ENCODE results near the gene EML4.
A peak's percentile ranks its signal among the peaks of the same experiment; 100 is the strongest.

The EML4 gene

DNA sequence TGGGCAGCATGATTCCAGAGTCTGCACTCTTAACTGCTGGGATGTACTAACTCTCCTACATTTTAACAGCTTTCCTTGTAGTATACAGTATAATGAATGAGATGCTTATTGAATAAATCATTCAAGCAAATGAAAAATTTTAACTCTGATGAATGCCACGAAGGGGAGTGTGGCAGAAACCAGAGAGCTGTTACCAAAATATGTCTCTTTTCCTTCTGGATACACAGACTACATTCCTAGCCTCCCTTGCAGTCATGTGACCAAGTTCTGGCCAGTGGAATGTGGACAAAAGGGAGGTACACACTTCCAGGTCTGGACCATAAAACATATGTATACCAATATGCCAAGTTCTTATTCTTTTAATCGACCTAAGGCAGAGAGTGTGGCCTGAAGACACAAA is 1.7 kb upstream of the EML4 start:
- H3K27ac ChIP-seq (ENCODE audit: insufficient read depth in 1 of 2, low read depth in 1 of 2, low read length in 2 of 2, poor library complexity in 1 of 2, severe bottlenecking in 2 of 2) = no peak overlapping the region
- H3K27me3 ChIP-seq (replicated peaks in 2 of 5; ENCODE audit: control insufficient read depth in 4 of 5, insufficient read depth in 5 of 5, low read length in 4 of 5) = peaks cover 0 to 2% (median 0%) of the 10 kb centered on the region in 5 experiments
- no peaks in the 10 kb centered on the region for H3K9me3 ChIP-seq (ENCODE audit: control extremely low read depth in 1 of 5, control insufficient read depth in 4 of 5, insufficient read depth in 2 of 5, low read depth in 1 of 5, low read length in 4 of 5)
- H3K36me3 ChIP-seq (ENCODE audit: control insufficient read depth in 4 of 4, insufficient read depth in 4 of 4, low read length in 3 of 4) = no peaks in the 10 kb centered on the region
- no CpG with 5 or more reads among the region's 2 CpGs for WGBS (ENCODE audit: insufficient coverage)
- ChIA-PET POLR2A (no interaction called here), CTCF (interaction anchor here (0.6 to 1.6 kb wide), 6 partner anchors 8 to 72 kb away, joined by 3 to 6 read pairs (median 4); no protein-coding TSS in a partner anchor)
- peaks cover 16 to 33% (median 26%) of the 10 kb centered on the region in 4 experiments for H3K4me1 ChIP-seq (ENCODE audit: control extremely low read depth in 1 of 4, control insufficient read depth in 4 of 4, insufficient read depth in 4 of 4, low read length in 3 of 4)
- DNase-seq = no peak
- H3K4me3 ChIP-seq (ENCODE audit: control insufficient read depth in 1 of 7, extremely low read depth in 1 of 7, insufficient read depth in 4 of 7, low read depth in 2 of 7, low read length in 6 of 7) = no peak overlapping the region

DNA sequence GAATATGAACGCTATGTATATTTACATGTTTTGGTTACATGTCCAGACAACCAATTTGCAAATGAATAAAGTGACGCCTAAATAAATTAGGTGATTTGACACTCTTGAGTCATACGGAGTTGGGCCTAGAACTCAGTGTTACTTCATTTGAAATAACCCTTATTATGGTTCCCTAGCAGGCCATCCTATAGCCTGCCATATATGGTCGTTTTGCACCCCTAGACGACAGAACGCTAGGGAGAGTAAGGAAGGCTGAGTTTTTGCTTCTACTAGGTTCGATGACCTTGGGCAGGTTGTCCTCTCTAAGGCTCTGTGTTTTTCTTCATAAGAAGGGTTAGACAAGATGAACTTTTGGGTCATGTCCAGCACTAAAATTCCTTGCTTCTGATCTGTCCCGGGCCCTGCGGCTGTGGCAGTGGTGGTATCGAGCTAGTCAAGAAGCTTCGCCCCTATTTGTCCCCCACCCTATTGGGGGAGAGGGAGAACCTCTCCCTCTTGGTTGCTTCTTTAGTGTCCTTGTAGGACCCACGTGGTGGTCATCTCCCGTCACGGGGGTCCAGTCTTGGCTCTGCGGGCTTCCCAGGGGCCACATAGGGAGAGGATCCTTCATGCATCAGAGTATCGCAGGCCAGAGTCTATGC is 574 bp upstream of the EML4 start:
- Histone ChIP-seq H3K27me3 (replicated peaks in 2 of 5; ENCODE audit: control insufficient read depth in 4 of 5, insufficient read depth in 5 of 5, low read length in 4 of 5) (peaks cover 0 to under 1% (median 0%) of the 10 kb centered on the region in 5 experiments), H3K36me3 (ENCODE audit: control insufficient read depth in 4 of 4, insufficient read depth in 4 of 4, low read length in 3 of 4) (no peaks in the 10 kb centered on the region), H3K27ac (ENCODE audit: insufficient read depth in 1 of 2, low read depth in 1 of 2, low read length in 2 of 2, poor library complexity in 1 of 2, severe bottlenecking in 2 of 2) (no peak overlapping the region), H3K4me1 (ENCODE audit: control extremely low read depth in 1 of 4, control insufficient read depth in 4 of 4, insufficient read depth in 4 of 4, low read length in 3 of 4) (peaks cover 16 to 35% (median 26%) of the 10 kb centered on the region in 4 experiments), H3K4me3 (ENCODE audit: control insufficient read depth in 1 of 7, extremely low read depth in 1 of 7, insufficient read depth in 4 of 7, low read depth in 2 of 7, low read length in 6 of 7) (peak overlapping the region in 2 of 7 experiments; percentile 55 to 85), H3K9me3 (ENCODE audit: control extremely low read depth in 1 of 5, control insufficient read depth in 4 of 5, insufficient read depth in 2 of 5, low read depth in 1 of 5, low read length in 4 of 5) (no peaks in the 10 kb centered on the region)
- WGBS (ENCODE audit: insufficient coverage) = 85% methylated on average over 13 of the region's 16 CpGs
- POLR2A ChIA-PET = no interaction called here
- CTCF ChIA-PET = no interaction called here
- peak in 1 of 3 donors; percentile 4 for DNase-seq

DNA sequence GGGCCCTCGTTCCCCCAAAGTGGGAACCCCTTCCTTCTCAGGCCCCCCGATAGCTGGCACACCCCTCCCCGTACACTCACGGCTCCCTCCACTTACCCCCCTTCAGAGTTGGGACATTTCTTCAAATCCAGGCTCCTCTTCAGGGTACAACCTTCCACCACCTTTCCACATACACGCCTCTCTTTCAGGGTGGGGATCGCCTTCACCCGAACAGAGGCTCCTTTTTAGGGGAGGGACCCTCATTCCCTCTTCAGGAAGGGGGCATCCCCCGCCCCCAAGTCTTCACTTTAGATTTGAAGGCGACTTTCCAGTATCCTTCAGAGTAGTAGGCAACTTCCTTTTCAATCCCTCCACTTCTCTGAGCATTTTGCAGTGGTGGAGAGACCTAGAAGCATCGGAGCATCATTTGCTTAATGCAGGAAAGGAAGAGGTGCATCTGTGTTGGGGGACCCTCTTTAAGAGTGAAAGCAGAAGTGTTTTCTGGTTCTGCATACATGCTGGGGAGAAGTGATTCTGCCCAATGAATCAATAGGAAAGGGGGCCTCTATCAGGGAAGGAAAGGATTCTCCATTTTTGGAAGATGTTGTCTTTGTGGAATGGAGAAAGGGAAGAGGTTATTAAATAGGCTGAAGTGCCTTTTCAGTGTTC is 845 bp downstream of the EML4 start:
- Histone ChIP-seq H3K36me3 (ENCODE audit: control insufficient read depth in 4 of 4, insufficient read depth in 4 of 4, low read length in 3 of 4) (no peaks in the 10 kb centered on the region), H3K27ac (ENCODE audit: insufficient read depth in 1 of 2, low read depth in 1 of 2, low read length in 2 of 2, poor library complexity in 1 of 2, severe bottlenecking in 2 of 2) (peak overlapping the region in 1 of 2 experiments; percentile 69), H3K27me3 (replicated peaks in 2 of 5; ENCODE audit: control insufficient read depth in 4 of 5, insufficient read depth in 5 of 5, low read length in 4 of 5) (no peaks in the 10 kb centered on the region), H3K9me3 (ENCODE audit: control extremely low read depth in 1 of 5, control insufficient read depth in 4 of 5, insufficient read depth in 2 of 5, low read depth in 1 of 5, low read length in 4 of 5) (no peaks in the 10 kb centered on the region), H3K4me1 (ENCODE audit: control extremely low read depth in 1 of 4, control insufficient read depth in 4 of 4, insufficient read depth in 4 of 4, low read length in 3 of 4) (peaks cover 16 to 35% (median 26%) of the 10 kb centered on the region in 4 experiments), H3K4me3 (ENCODE audit: control insufficient read depth in 1 of 7, extremely low read depth in 1 of 7, insufficient read depth in 4 of 7, low read depth in 2 of 7, low read length in 6 of 7) (peak overlapping the region; percentile 72 to 93 (median 83))
- 0% methylated on average over 9 of the region's 10 CpGs for WGBS (ENCODE audit: insufficient coverage)
- DNase-seq = peak; percentile 17 to 72 (median 67)
- CTCF ChIA-PET = interaction anchor here (1.1 to 2.4 kb wide), 4 partner anchors 26 to 74 kb away, joined by 3 to 8 read pairs (median 6); no protein-coding TSS in a partner anchor
- POLR2A ChIA-PET = interaction anchor here (1.1 kb wide), 1 partner anchor 37 kb away, joined by 3 read pairs; no protein-coding TSS in a partner anchor

DNA sequence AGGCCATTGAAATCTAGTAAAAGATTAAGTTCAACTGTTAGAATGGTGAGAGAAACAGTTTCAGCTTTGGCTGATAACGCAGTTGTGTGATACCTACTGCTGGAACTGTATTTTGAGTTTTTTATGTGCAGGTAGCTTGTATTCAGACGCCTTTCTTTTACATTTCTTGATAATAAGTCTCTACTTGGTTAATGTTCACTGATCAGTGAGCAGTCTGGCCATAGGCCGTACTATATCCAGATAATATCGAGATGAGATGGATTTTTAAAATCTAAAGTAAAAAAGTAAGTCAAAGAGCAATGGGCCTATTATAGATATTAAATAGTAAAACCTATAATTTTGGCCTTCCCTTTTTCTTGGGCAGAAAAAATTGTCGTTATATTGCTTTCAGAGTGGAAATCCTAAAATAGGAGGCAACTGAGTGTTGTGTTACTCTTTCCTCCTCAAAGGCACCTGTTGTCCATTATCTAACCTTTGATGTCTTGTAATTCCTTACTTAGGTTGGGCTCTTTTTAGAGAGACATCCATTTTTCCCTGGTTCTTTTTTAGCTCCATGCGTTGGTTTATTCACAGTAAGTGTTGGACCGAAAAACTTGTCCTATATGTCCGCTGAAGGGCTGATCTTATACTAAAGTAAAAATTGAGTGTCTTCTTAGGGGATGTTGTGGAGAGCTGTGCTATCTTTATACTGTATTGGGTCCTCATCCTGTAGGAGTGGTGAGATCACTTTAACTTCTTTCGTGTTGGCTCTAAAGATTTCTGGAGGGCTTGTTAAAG is 1.7 kb downstream of the EML4 start:
- Histone ChIP-seq H3K4me3 (ENCODE audit: control insufficient read depth in 1 of 7, extremely low read depth in 1 of 7, insufficient read depth in 4 of 7, low read depth in 2 of 7, low read length in 6 of 7) (peak overlapping the region in 5 of 7 experiments; percentile 72 to 93 (median 83)), H3K27me3 (replicated peaks in 2 of 5; ENCODE audit: control insufficient read depth in 4 of 5, insufficient read depth in 5 of 5, low read length in 4 of 5) (no peaks in the 10 kb centered on the region), H3K9me3 (ENCODE audit: control extremely low read depth in 1 of 5, control insufficient read depth in 4 of 5, insufficient read depth in 2 of 5, low read depth in 1 of 5, low read length in 4 of 5) (no peaks in the 10 kb centered on the region), H3K4me1 (ENCODE audit: control extremely low read depth in 1 of 4, control insufficient read depth in 4 of 4, insufficient read depth in 4 of 4, low read length in 3 of 4) (peaks cover 16 to 35% (median 26%) of the 10 kb centered on the region in 4 experiments), H3K36me3 (ENCODE audit: control insufficient read depth in 4 of 4, insufficient read depth in 4 of 4, low read length in 3 of 4) (no peaks in the 10 kb centered on the region), H3K27ac (ENCODE audit: insufficient read depth in 1 of 2, low read depth in 1 of 2, low read length in 2 of 2, poor library complexity in 1 of 2, severe bottlenecking in 2 of 2) (no peak overlapping the region)
- DNase-seq = no peak
- CTCF ChIA-PET = interaction anchor here (0.6 to 2.4 kb wide), 8 partner anchors 9 to 75 kb away, joined by 3 to 8 read pairs (median 4); no protein-coding TSS in a partner anchor
- 100% methylated on average over 2 of the region's 9 CpGs for WGBS (ENCODE audit: insufficient coverage)
- POLR2A ChIA-PET = interaction anchor here (1.1 kb wide), 1 partner anchor 38 kb away, joined by 3 read pairs; no protein-coding TSS in a partner anchor

DNA sequence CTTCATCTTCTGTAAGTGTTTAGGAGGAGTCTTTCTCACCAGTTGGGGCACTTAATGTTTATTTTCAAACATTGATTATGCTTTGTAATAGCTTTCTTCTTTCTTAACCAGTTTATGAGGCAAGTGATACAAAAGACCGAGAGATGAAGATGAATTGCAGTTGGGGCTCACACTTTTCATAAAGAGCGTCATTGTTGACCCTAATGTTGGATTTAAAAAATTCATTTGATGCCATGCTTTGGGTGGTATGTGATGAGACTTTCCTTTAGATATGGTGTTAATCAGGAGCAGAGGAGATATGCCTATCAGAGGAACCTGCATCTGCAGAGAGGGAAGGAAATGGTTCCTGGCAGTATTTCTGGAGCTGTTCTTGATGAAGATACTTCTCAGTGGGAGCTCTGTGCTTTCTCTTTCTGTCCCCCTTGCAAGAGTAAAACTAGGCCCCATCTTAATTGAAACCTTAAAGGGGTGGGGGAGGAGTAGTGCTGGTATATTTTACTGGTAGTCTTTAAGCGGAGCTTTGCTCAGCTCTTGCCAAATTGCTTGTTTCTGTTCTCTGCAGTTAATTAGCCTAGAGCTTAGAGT is 2.3 kb downstream of the EML4 start:
- H3K27ac ChIP-seq (ENCODE audit: insufficient read depth in 1 of 2, low read depth in 1 of 2, low read length in 2 of 2, poor library complexity in 1 of 2, severe bottlenecking in 2 of 2) = no peak overlapping the region
- DNase-seq = no peak
- CTCF ChIA-PET = interaction anchor here (0.6 to 2.4 kb wide), 8 partner anchors 8 to 75 kb away, joined by 3 to 8 read pairs (median 4); no protein-coding TSS in a partner anchor
- 100% methylated on average over 1 of the region's 3 CpGs for WGBS (ENCODE audit: insufficient coverage)
- POLR2A ChIA-PET = no interaction called here
- no peaks in the 10 kb centered on the region for H3K9me3 ChIP-seq (ENCODE audit: control extremely low read depth in 1 of 5, control insufficient read depth in 4 of 5, insufficient read depth in 2 of 5, low read depth in 1 of 5, low read length in 4 of 5)
- peaks cover 16 to 35% (median 26%) of the 10 kb centered on the region in 4 experiments for H3K4me1 ChIP-seq (ENCODE audit: control extremely low read depth in 1 of 4, control insufficient read depth in 4 of 4, insufficient read depth in 4 of 4, low read length in 3 of 4)
- H3K27me3 ChIP-seq (replicated peaks in 2 of 5; ENCODE audit: control insufficient read depth in 4 of 5, insufficient read depth in 5 of 5, low read length in 4 of 5) = no peaks in the 10 kb centered on the region
- H3K36me3 ChIP-seq (ENCODE audit: control insufficient read depth in 4 of 4, insufficient read depth in 4 of 4, low read length in 3 of 4) = no peaks in the 10 kb centered on the region
- H3K4me3 ChIP-seq (ENCODE audit: control insufficient read depth in 1 of 7, extremely low read depth in 1 of 7, insufficient read depth in 4 of 7, low read depth in 2 of 7, low read length in 6 of 7) = peak overlapping the region in 3 of 7 experiments; percentile 20 to 38 (median 33)

DNA sequence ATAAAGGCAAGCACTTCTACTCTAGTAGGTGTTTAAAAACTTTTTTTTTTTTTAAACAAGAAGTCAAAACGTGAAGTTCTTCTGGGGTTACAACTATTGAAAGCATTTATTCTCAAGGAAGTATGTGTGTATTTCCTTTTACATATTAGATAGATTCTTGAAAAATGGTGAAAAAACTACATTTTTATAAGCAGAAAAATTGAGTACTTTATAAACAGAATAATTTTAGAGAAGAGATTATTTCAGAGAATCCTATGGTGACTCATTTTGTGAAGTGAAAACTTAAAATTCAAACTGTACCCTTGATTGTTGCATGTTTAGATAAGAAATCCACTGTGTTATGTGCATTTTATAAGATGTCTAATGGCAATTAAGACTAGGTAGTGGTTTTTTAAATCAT is 2.9 kb downstream of the EML4 start:
- Histone ChIP-seq H3K4me3 (ENCODE audit: control insufficient read depth in 1 of 7, extremely low read depth in 1 of 7, insufficient read depth in 4 of 7, low read depth in 2 of 7, low read length in 6 of 7) (peak overlapping the region in 2 of 7 experiments; percentile 20 to 33), H3K27me3 (replicated peaks in 2 of 5; ENCODE audit: control insufficient read depth in 4 of 5, insufficient read depth in 5 of 5, low read length in 4 of 5) (no peaks in the 10 kb centered on the region), H3K36me3 (ENCODE audit: control insufficient read depth in 4 of 4, insufficient read depth in 4 of 4, low read length in 3 of 4) (no peaks in the 10 kb centered on the region), H3K4me1 (ENCODE audit: control extremely low read depth in 1 of 4, control insufficient read depth in 4 of 4, insufficient read depth in 4 of 4, low read length in 3 of 4) (peaks cover 16 to 35% (median 26%) of the 10 kb centered on the region in 4 experiments), H3K27ac (ENCODE audit: insufficient read depth in 1 of 2, low read depth in 1 of 2, low read length in 2 of 2, poor library complexity in 1 of 2, severe bottlenecking in 2 of 2) (no peak overlapping the region), H3K9me3 (ENCODE audit: control extremely low read depth in 1 of 5, control insufficient read depth in 4 of 5, insufficient read depth in 2 of 5, low read depth in 1 of 5, low read length in 4 of 5) (no peaks in the 10 kb centered on the region)
- POLR2A ChIA-PET = no interaction called here
- CTCF ChIA-PET = interaction anchor here (0.7 to 2.4 kb wide), 4 partner anchors 19 to 318 kb away, joined by 3 to 8 read pairs (median 4); no protein-coding TSS in a partner anchor
- no CpG with 5 or more reads among the region's 1 CpG for WGBS (ENCODE audit: insufficient coverage)
- no peak for DNase-seq
